Measurements from ENCODE around the gene NR3C1.
A peak's percentile ranks its signal among the peaks of the same experiment; 100 is the strongest.

NR3C1 gene

DNA sequence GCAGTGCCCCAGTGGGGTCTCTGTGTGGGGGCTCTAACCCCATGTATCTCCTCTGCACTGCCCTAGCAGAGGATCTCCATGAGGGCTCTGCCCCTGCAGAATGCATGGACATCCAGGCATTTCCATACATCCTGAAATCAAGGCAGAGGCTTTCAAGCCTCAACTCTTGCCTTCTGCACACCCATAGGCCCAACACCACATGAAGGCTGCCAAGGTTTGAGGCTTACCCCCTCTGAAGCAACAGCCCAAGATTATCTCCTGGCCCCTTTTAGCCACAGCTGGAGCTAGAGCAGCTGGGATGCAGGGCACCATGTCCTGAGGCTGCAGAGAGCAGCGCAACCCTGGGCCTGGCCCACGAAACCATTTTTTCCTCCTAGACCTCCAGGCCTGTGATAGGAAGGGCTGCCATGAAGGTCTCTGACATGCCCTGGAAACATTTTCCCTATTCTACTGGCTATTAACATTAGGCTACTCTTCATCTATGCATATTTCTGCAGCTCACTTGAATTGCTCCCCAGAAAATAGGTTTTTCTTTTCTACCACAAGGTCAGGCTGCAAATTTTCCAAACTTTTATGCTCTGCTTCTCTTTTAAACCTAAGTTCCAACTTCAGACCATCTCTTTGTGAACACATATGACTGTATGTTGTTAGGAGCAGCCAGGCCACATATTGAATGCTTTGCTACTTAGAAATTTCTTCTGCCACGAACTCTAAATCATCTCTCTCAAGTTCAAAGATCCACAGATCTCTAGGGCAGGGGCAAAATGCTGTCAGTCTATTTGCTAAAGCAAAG lies 18.4 kb downstream of the NR3C1 start:
- peaks cover 25% of the 10 kb centered on the region for H3K79me1 ChIP-seq (replicated peaks; ENCODE audit: low read length, poor library complexity, severe bottlenecking)
- WGBS: 82% methylated on average over 3 of the region's 3 CpGs

DNA sequence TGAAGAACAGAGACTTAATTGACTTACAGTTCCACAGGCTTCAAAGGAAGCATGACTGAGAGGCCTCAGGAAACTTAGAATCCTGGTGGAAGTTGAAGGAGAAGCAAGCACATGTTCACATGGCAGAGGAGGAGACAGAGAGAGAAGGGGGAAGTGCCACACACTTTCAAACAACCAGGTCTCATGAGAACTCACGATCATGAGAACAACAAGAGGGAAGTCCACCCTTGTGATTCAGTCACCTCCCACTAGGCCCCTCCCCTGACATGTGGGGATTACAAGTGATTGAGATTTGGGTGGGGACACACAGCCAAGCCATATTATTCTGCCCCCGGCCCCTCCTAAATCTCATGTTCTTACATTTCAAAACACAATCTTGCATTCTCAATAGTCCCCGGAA lies 19.5 kb downstream of the NR3C1 start:
- Histone ChIP-seq H3K4me2 (ENCODE audit: low read length, poor library complexity, severe bottlenecking) (no peak overlapping the region), H3K27me3 (ENCODE audit: control insufficient read depth in 1 of 2, insufficient read depth in 1 of 2, low read length in 2 of 2) (no peaks in the 10 kb centered on the region), H4K8ac (ENCODE audit: low read length) (no peak overlapping the region), H3K4me3 (ENCODE audit: insufficient read depth in 1 of 2, low read depth in 1 of 2, low read length in 2 of 2) (no peak overlapping the region), H2BK5ac (ENCODE audit: low read depth, low read length, poor library complexity, severe bottlenecking) (no peak overlapping the region), H2BK15ac (ENCODE audit: low read depth, poor library complexity, severe bottlenecking) (no peak overlapping the region), H3K9me3 (ENCODE audit: control insufficient read depth, low read length) (peaks cover 14% of the 10 kb centered on the region), H3K14ac (ENCODE audit: low read length in 2 of 2) (no peak overlapping the region), H3K4me1 (ENCODE audit: control insufficient read depth, insufficient read depth, low read depth, low read length) (no peaks in the 10 kb centered on the region), H2AK5ac (ENCODE audit: low read length, severe bottlenecking) (no peak overlapping the region), H3K79me1 (replicated peaks; ENCODE audit: low read length, poor library complexity, severe bottlenecking) (peaks cover 27% of the 10 kb centered on the region), H2AFZ (ENCODE audit: low read depth, low read length) (no peak overlapping the region), H2BK12ac (ENCODE audit: low read length in 2 of 2) (no peak overlapping the region), H4K91ac (ENCODE audit: low read length) (no peak overlapping the region), H3K4ac (ENCODE audit: low read depth in 1 of 2, low read length in 2 of 2) (no peak overlapping the region), H2BK120ac (ENCODE audit: low read depth, low read length) (no peak overlapping the region), H3K27ac (ENCODE audit: low read length, poor library complexity, severe bottlenecking) (no peak overlapping the region), H3K9ac (ENCODE audit: low read length) (no peak overlapping the region), H3K23ac (ENCODE audit: low read length in 2 of 2) (no peak overlapping the region), H3K18ac (ENCODE audit: low read depth in 1 of 2, low read length in 2 of 2) (no peak overlapping the region), H3K36me3 (ENCODE audit: control insufficient read depth in 1 of 2, insufficient read depth in 2 of 2, low read depth in 1 of 2, low read length in 2 of 2) (peaks cover 7 to 45% of the 10 kb centered on the region in 2 experiments)
- no peak for DNase-seq
- 100% methylated on average over 2 of the region's 3 CpGs for WGBS

More for the DNA sequence above, 18.4 kb downstream of the NR3C1 start:
- no peak overlapping the region for H2AFZ ChIP-seq (ENCODE audit: low read depth, low read length)
- H3K9ac ChIP-seq (ENCODE audit: low read length): no peak overlapping the region
- DNase-seq: no peak
- H4K8ac ChIP-seq (ENCODE audit: low read length): no peak overlapping the region
- peaks cover 7 to 49% of the 10 kb centered on the region in 2 experiments for H3K36me3 ChIP-seq (ENCODE audit: control insufficient read depth in 1 of 2, insufficient read depth in 2 of 2, low read depth in 1 of 2, low read length in 2 of 2)
- no peak overlapping the region for H3K4ac ChIP-seq (ENCODE audit: low read depth in 1 of 2, low read length in 2 of 2)
- no peak overlapping the region for H3K4me3 ChIP-seq (ENCODE audit: insufficient read depth in 1 of 2, low read depth in 1 of 2, low read length in 2 of 2)
- H3K27me3 ChIP-seq (ENCODE audit: control insufficient read depth in 1 of 2, insufficient read depth in 1 of 2, low read length in 2 of 2): no peaks in the 10 kb centered on the region
- no peak overlapping the region for H3K23ac ChIP-seq (ENCODE audit: low read length in 2 of 2)
- no peak overlapping the region for H4K91ac ChIP-seq (ENCODE audit: low read length)
- H2BK120ac ChIP-seq (ENCODE audit: low read depth, low read length): no peak overlapping the region
- H3K4me2 ChIP-seq (ENCODE audit: low read length, poor library complexity, severe bottlenecking): no peak overlapping the region
- no peak overlapping the region for H3K14ac ChIP-seq (ENCODE audit: low read length in 2 of 2)
- no peak overlapping the region for H3K18ac ChIP-seq (ENCODE audit: low read depth in 1 of 2, low read length in 2 of 2)
- peaks cover 14% of the 10 kb centered on the region for H3K9me3 ChIP-seq (ENCODE audit: control insufficient read depth, low read length)
- H2BK15ac ChIP-seq (ENCODE audit: low read depth, poor library complexity, severe bottlenecking): no peak overlapping the region
- H2BK5ac ChIP-seq (ENCODE audit: low read depth, low read length, poor library complexity, severe bottlenecking): no peak overlapping the region
- no peak overlapping the region for H2AK5ac ChIP-seq (ENCODE audit: low read length, severe bottlenecking)
- no peak overlapping the region for H2BK12ac ChIP-seq (ENCODE audit: low read length in 2 of 2)
- H3K4me1 ChIP-seq (ENCODE audit: control insufficient read depth, insufficient read depth, low read depth, low read length): no peaks in the 10 kb centered on the region
- no peak overlapping the region for H3K27ac ChIP-seq (ENCODE audit: low read length, poor library complexity, severe bottlenecking)

DNA sequence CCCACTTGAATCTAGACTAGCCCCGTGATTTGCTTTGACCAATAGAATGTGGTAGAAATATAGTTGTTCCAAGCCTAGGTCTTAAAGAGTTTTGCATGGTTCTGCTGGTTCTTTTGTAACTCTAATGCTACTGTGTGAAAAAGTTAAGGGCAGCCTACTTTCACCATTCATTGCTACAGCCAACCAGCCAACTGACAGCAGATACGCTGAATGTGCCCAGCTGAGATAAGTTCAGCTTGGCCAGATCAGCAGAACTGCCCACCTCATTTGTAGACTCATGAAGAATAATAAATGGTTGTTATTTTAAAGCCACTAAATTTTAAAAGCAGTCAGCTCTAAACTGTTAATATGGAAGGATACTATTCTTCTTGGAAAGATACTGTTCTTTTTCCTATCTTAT lies 23.9 kb downstream of the NR3C1 start:
- Histone ChIP-seq H2BK120ac (ENCODE audit: low read depth, low read length) (no peak overlapping the region), H3K14ac (ENCODE audit: low read length in 2 of 2) (no peak overlapping the region), H2BK5ac (ENCODE audit: low read depth, low read length, poor library complexity, severe bottlenecking) (no peak overlapping the region), H3K36me3 (ENCODE audit: control insufficient read depth in 1 of 2, insufficient read depth in 2 of 2, low read depth in 1 of 2, low read length in 2 of 2) (peaks cover 2 to 25% of the 10 kb centered on the region in 2 experiments), H2AFZ (ENCODE audit: low read depth, low read length) (no peak overlapping the region), H2BK12ac (ENCODE audit: low read length in 2 of 2) (no peak overlapping the region), H3K4me1 (ENCODE audit: control insufficient read depth, insufficient read depth, low read depth, low read length) (peaks cover 3% of the 10 kb centered on the region), H3K9ac (ENCODE audit: low read length) (no peak overlapping the region), H3K23ac (ENCODE audit: low read length in 2 of 2) (no peak overlapping the region), H4K8ac (ENCODE audit: low read length) (no peak overlapping the region), H3K27ac (ENCODE audit: low read length, poor library complexity, severe bottlenecking) (no peak overlapping the region), H4K91ac (ENCODE audit: low read length) (no peak overlapping the region), H2BK15ac (ENCODE audit: low read depth, poor library complexity, severe bottlenecking) (no peak overlapping the region), H3K4me2 (ENCODE audit: low read length, poor library complexity, severe bottlenecking) (no peak overlapping the region), H3K9me3 (ENCODE audit: control insufficient read depth, low read length) (peaks cover 2% of the 10 kb centered on the region), H3K27me3 (ENCODE audit: control insufficient read depth in 1 of 2, insufficient read depth in 1 of 2, low read length in 2 of 2) (no peaks in the 10 kb centered on the region), H3K79me1 (replicated peaks; ENCODE audit: low read length, poor library complexity, severe bottlenecking) (peaks cover 19% of the 10 kb centered on the region), H3K4ac (ENCODE audit: low read depth in 1 of 2, low read length in 2 of 2) (no peak overlapping the region), H2AK5ac (ENCODE audit: low read length, severe bottlenecking) (no peak overlapping the region), H3K18ac (ENCODE audit: low read depth in 1 of 2, low read length in 2 of 2) (no peak overlapping the region), H3K4me3 (ENCODE audit: insufficient read depth in 1 of 2, low read depth in 1 of 2, low read length in 2 of 2) (no peak overlapping the region)
- WGBS: 100% methylated on average over 2 of the region's 2 CpGs
- DNase-seq: no peak

DNA sequence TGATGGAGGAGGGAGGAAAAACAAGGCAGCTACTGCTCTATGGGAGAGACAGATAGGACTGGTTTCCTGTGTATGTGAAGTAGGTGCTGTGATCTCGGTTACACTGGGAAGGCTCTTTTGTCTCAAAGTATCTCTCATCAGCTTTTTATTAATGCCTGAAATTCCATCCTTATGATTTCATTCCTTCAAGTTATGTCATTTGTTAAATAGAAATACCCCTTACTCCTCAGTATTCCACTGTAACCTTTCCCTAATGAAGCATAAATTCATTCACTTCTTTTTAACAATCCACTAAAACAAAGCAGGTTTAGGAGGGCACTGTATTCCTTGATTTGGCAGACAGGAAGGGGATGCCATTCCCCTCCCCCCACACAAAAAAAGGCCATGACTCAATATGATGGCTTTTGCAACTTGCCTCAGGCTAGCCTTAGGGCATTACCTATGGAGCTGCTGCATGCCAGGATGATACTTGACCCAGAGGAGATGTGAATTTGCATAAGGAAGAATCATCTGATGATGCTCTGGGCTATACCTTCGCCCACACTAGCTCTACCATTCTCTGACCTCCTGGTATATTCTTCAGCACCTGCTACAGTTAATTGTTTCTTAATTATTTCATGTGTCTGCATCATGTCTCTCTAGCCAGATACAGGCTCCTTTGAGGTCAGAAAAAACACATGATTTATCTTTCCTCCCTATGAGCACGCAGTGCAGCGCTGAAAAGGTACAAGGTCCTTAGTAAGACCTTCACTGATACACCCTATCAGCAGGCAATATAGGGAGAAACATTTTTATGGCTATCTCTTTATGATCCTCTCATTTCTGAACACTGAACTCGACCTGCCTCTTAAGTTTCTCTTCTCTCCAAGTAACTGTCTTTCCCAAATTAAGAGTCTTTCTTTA lies 26.3 kb downstream of the NR3C1 start:
- Histone ChIP-seq H3K9me3 (ENCODE audit: control insufficient read depth, low read length) (no peaks in the 10 kb centered on the region), H4K91ac (ENCODE audit: low read length) (no peak overlapping the region), H3K23ac (ENCODE audit: low read length in 2 of 2) (no peak overlapping the region), H3K36me3 (ENCODE audit: control insufficient read depth in 1 of 2, insufficient read depth in 2 of 2, low read depth in 1 of 2, low read length in 2 of 2) (peaks cover 0 to 6% of the 10 kb centered on the region in 2 experiments), H3K4me2 (ENCODE audit: low read length, poor library complexity, severe bottlenecking) (no peak overlapping the region), H3K27me3 (ENCODE audit: control insufficient read depth in 1 of 2, insufficient read depth in 1 of 2, low read length in 2 of 2) (no peaks in the 10 kb centered on the region), H2AK5ac (ENCODE audit: low read length, severe bottlenecking) (no peak overlapping the region), H3K27ac (ENCODE audit: low read length, poor library complexity, severe bottlenecking) (peak overlapping the region; percentile 76), H2BK12ac (ENCODE audit: low read length in 2 of 2) (no peak overlapping the region), H4K8ac (ENCODE audit: low read length) (no peak overlapping the region), H3K18ac (ENCODE audit: low read depth in 1 of 2, low read length in 2 of 2) (no peak overlapping the region), H3K4ac (ENCODE audit: low read depth in 1 of 2, low read length in 2 of 2) (no peak overlapping the region), H3K4me3 (ENCODE audit: insufficient read depth in 1 of 2, low read depth in 1 of 2, low read length in 2 of 2) (no peak overlapping the region), H2BK15ac (ENCODE audit: low read depth, poor library complexity, severe bottlenecking) (no peak overlapping the region), H2BK120ac (ENCODE audit: low read depth, low read length) (no peak overlapping the region), H3K4me1 (ENCODE audit: control insufficient read depth, insufficient read depth, low read depth, low read length) (peaks cover 3% of the 10 kb centered on the region), H2BK5ac (ENCODE audit: low read depth, low read length, poor library complexity, severe bottlenecking) (no peak overlapping the region), H3K14ac (ENCODE audit: low read length in 2 of 2) (no peak overlapping the region), H3K79me1 (replicated peaks; ENCODE audit: low read length, poor library complexity, severe bottlenecking) (peaks cover 11% of the 10 kb centered on the region), H2AFZ (ENCODE audit: low read depth, low read length) (no peak overlapping the region), H3K9ac (ENCODE audit: low read length) (no peak overlapping the region)
- no peak for DNase-seq
- WGBS: 71% methylated on average over 5 of the region's 5 CpGs

Measured in mesenchymal stem cell (in vitro differentiated cells and primary cell).